Dendritic cell treated with granulocyte-macrophage colony-stimulating factor and Interleukin-4, amounts not matched to agents 40 ng/mL and 50 ng/mL, for 4 days (primary cell): Measurements from ENCODE around the gene GIT1.

Source experiments
- H3K27ac Mint-ChIP-seq: one replicate; pipeline ENCODE4 v1.8.0; 2022; ENCODE audit warnings: mild to moderate bottlenecking, mixed read lengths
- H3K27me3 Mint-ChIP-seq: one replicate; pipeline ENCODE4 v1.8.0; 2022; ENCODE audit warnings: mild to moderate bottlenecking, mixed read lengths
- H3K36me3 Mint-ChIP-seq: one replicate; pipeline ENCODE4 v1.8.0; 2022; ENCODE audit warnings: low read depth, mixed read lengths
- H3K4me1 Mint-ChIP-seq: one replicate; pipeline ENCODE4 v1.8.0; 2022; ENCODE audit warnings: low read depth, mixed read lengths
- H3K4me3 Mint-ChIP-seq: one replicate; pipeline ENCODE4 v1.8.0; 2022; ENCODE audit warnings: mild to moderate bottlenecking, moderate library complexity, mixed read lengths
- H3K9me3 Mint-ChIP-seq: one replicate; pipeline ENCODE4 v1.8.0; 2022; ENCODE audit warnings: mixed read lengths
- intact Hi-C: fragments of 100-400 bp; cut with micrococcal nuclease; formaldehyde crosslinking; loops from one replicate; pipeline ENCODE4 v1.15.0; 2022

GIT1 gene

GRCh38 chr17:29576214-29577000 lies 13.0 kb downstream of the GIT1 start:
- Mint-ChIP-seq H3K9me3 (no peaks in the 10 kb centered on the region), H3K4me3 (no peak overlapping the region), H3K27ac (no peak overlapping the region), H3K4me1 (peaks cover 30% of the 10 kb centered on the region), H3K36me3 (peaks cover 98% of the 10 kb centered on the region), H3K27me3 (no peaks in the 10 kb centered on the region)
- intact Hi-C loops = no loop called here

GRCh38 chr17:29575511-29576213 lies 13.8 kb downstream of the GIT1 start:
- intact Hi-C loops = no loop called here
- no peaks in the 10 kb centered on the region for H3K9me3 Mint-ChIP-seq
- peaks cover 38% of the 10 kb centered on the region for H3K4me1 Mint-ChIP-seq
- H3K27ac Mint-ChIP-seq = peak overlapping the region; percentile 8
- no peak overlapping the region for H3K4me3 Mint-ChIP-seq
- no peaks in the 10 kb centered on the region for H3K27me3 Mint-ChIP-seq
- peaks cover 98% of the 10 kb centered on the region for H3K36me3 Mint-ChIP-seq

DNA sequence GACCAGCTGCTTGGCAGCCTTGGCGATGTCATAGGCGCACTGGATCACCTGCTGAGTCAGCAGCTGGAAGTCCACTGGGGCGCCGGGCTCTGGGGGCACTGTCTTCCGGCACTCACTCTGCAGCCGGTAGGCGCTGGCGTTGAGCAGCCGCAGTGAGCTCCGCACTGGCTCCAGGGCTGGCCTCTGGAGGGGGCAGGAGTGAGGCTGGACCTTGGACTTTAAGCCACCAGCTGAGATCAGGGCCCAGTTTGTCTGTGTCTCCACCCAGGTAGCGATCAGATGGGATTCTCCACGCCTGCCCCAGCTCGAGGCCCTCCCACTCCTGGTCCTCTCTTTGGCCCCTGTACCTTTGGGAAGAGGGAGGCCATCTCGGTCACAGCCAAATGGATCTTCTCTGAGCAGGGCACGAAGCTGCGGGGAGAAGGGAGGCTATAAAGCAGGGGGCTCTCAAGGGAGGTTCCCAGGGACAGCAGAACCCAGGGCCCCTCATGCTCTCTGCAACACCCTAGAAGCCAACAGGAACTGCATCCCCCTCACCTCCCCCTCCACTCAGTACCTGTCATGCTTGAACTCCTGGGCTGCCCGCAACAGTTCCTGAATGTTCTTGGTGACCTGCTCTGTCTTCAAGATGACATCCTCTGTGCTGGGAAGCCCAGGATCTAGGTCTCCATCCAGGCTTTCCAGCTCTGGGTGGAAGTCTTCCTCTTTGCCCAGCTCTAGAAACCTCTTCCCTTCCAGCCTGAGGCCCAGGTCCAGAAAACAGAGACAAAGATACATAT lies 14.5 kb downstream of the GIT1 start:
- intact Hi-C loops = no loop called here
- Mint-ChIP-seq H3K9me3 (no peaks in the 10 kb centered on the region), H3K36me3 (peaks cover 96% of the 10 kb centered on the region), H3K4me1 (peaks cover 33% of the 10 kb centered on the region), H3K27ac (peak overlapping the region; percentile 8), H3K27me3 (no peaks in the 10 kb centered on the region), H3K4me3 (no peak overlapping the region)

DNA sequence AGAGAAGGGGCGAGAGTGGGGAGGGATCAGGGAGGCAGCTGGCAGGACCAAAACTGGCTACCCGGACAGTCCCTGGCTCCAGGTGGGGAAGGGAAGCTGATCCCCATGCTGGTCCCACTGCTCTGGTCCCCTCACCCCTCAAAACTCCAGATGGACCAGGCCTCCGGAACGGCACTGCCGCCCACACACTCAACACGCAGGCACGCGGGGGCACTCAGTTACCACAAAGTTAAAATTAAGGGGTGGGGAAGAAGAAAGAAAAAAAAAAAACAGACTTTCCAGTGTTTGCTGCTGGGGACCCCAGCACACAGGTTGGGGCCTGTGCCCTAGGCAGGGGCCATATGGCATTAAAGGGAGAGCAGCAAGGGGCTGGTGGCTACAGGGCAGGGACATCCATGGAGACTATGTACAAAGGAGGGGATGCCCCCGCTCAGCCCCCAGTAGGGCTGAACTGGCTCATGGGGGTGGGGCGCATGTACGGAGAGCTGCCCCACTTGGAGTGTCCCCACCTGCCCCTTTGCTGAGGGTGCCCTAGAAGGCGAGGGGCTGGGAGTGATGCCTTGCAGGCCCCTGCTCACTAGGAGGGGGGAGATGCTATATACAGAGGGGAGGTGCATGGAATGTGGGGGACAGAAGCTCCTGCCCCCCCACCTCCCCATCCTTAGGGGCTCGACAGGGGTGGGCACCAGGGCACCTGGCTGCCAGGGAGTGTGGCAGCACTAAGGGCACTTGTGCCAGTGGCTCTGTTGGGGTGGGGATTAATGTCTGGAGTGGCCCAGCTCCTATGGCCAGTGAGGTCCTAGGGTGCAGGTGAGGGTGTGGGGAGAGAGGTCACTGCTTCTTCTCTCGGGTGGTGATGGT lies 15.3 kb downstream of the GIT1 start:
- H3K4me3 Mint-ChIP-seq = no peak overlapping the region
- H3K36me3 Mint-ChIP-seq = peaks cover 90% of the 10 kb centered on the region
- H3K27me3 Mint-ChIP-seq = no peaks in the 10 kb centered on the region
- peaks cover 37% of the 10 kb centered on the region for H3K4me1 Mint-ChIP-seq
- H3K9me3 Mint-ChIP-seq = no peaks in the 10 kb centered on the region
- intact Hi-C loops = no loop called here
- peak overlapping the region; percentile 8 for H3K27ac Mint-ChIP-seq

DNA sequence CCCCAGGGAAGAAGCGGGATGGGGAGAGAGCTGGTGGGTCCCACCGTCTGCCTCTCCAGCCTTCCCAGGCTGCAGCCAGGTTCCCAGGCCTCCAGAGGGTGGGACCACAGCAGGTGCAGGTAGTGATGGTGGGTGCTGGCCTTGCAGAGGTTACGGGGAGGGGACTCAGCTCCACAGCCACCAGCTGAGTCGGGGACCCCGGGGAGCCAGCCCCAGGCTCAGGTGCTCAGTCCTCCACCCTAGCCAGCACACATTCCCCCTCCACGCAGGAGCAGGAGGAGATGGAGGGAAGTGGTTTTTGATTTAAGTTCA lies 15.9 kb downstream of the GIT1 start:
- Mint-ChIP-seq H3K9me3 (no peaks in the 10 kb centered on the region), H3K36me3 (peaks cover 90% of the 10 kb centered on the region), H3K4me1 (peaks cover 42% of the 10 kb centered on the region), H3K4me3 (no peak overlapping the region), H3K27me3 (no peaks in the 10 kb centered on the region), H3K27ac (no peak overlapping the region)
- intact Hi-C loops = no loop called here

GRCh38 chr17:29572691-29573557 lies 16.5 kb downstream of the GIT1 start:
- H3K4me1 Mint-ChIP-seq = peaks cover 48% of the 10 kb centered on the region
- no peak overlapping the region for H3K4me3 Mint-ChIP-seq
- H3K27ac Mint-ChIP-seq = no peak overlapping the region
- intact Hi-C loops = no loop called here
- peaks cover 90% of the 10 kb centered on the region for H3K36me3 Mint-ChIP-seq
- H3K27me3 Mint-ChIP-seq = no peaks in the 10 kb centered on the region
- no peaks in the 10 kb centered on the region for H3K9me3 Mint-ChIP-seq

- Mint-ChIP-seq H3K27ac (no peak overlapping the region), H3K36me3 (peaks cover 90% of the 10 kb centered on the region), H3K9me3 (no peaks in the 10 kb centered on the region), H3K27me3 (no peaks in the 10 kb centered on the region), H3K4me1 (peaks cover 48% of the 10 kb centered on the region), H3K4me3 (no peak overlapping the region)
- intact Hi-C loops = no loop called here
Measured at GRCh38 chr17:29571883-29572681, 17.4 kb downstream of the GIT1 start.

- H3K36me3 Mint-ChIP-seq = peaks cover 87% of the 10 kb centered on the region
- H3K27ac Mint-ChIP-seq = no peak overlapping the region
- intact Hi-C loops = no loop called here
- H3K4me1 Mint-ChIP-seq = peaks cover 48% of the 10 kb centered on the region
- H3K4me3 Mint-ChIP-seq = no peak overlapping the region
- no peaks in the 10 kb centered on the region for H3K9me3 Mint-ChIP-seq
- H3K27me3 Mint-ChIP-seq = no peaks in the 10 kb centered on the region
Measured at GRCh38 chr17:29571486-29571882, 18.0 kb downstream of the GIT1 start.

GRCh38 chr17:29570521-29570920 lies 18.9 kb downstream of the GIT1 start:
- H3K36me3 Mint-ChIP-seq = peaks cover 84% of the 10 kb centered on the region
- no peaks in the 10 kb centered on the region for H3K9me3 Mint-ChIP-seq
- H3K4me1 Mint-ChIP-seq = peaks cover 57% of the 10 kb centered on the region
- no peak overlapping the region for H3K4me3 Mint-ChIP-seq
- intact Hi-C loops = no loop called here
- no peaks in the 10 kb centered on the region for H3K27me3 Mint-ChIP-seq
- H3K27ac Mint-ChIP-seq = no peak overlapping the region

DNA sequence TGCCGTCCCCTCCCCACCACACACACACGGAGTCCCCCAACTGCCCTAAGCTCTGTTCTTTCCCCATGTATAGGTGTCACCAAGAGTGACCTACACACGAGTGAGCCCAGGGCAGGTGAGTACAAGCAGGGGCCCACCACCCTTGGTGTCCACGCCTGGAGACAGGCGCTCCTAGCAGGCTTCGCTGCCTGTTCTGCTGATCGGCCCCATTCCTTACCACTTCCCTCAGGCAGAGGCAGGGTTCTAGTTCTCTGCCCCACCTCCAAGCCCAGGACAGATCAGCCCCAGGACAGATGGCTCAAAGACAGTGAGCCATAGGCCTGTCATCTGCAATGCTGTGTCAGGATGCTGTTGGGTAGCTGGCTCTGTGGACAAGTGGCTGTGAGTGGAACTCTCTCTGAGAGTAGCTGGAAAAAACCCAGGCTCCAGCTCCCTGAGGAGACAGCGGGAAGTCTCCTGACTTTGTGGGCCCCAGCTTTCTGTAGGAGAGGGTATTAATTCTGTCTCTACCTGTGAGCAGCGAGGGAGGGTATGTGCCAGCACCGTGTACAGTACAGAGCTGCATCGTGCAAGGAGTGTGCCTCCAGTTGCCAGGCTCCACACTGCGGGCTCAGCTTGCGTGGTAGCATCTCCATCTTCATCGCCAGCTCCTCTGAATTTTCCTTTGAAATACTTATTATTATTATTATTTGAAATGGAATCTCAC lies 20.1 kb downstream of the GIT1 start:
- H3K9me3 Mint-ChIP-seq = no peaks in the 10 kb centered on the region
- peak overlapping the region; percentile 95 for H3K27ac Mint-ChIP-seq
- peaks cover 62% of the 10 kb centered on the region for H3K4me1 Mint-ChIP-seq
- peaks cover 73% of the 10 kb centered on the region for H3K36me3 Mint-ChIP-seq
- intact Hi-C loops = loop anchor here (10.0 kb wide), 2 partner anchors 45 to 175 kb away; partner anchors contain the start of gene TAOK1
- peak overlapping the region; percentile 98 for H3K4me3 Mint-ChIP-seq
- H3K27me3 Mint-ChIP-seq = no peaks in the 10 kb centered on the region

DNA sequence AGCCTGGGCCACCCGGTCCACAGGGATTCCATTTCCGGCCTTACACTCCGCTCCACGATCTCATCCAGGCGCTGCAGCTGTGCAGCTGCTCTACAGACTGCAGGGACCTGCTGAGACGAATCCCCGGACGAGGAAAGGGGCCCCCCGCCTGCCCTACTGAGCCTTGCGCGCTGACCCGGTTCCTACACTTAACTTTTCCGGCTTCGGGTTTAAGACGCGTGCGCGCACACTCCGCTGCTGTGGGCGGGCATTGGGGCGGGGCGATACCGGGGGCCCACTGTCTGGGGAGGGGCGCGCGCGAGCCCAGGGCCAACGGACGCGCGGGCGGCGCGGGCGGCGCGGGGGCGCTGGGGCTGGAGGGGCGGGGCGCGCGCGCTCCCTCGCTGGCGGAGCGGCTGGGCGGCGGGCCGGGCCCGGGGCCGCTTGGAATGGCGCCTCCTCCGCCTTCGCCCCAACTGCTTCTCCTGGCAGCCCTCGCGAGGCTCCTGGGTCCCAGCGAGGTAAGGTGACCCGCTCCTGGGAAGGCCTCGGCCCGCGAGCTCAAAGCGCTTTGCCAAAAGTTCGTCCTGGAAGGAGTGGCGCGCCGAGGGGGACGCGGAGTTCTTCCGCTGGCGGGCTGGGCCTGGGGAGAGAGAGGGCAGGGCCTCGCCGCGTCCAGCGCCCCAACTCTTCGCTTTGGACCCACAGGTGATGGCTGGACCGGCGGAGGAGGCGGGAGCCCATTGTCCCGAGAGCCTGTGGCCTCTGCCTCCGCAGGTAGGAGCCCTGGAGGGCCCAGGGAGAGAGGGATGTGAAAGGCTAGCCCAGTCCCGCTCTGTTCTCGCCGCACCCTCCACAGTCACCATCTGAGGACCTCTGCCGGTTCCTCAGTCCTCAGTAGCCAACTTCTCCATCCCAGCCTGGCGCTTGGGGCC lies 20.9 kb downstream of the GIT1 start, which contains the start of gene TP53I13:
Gene TP53I13 (plus strand): TSS at position 371 of the 914 bp plus-strand sequence. CDS start 58 bp downstream, at position 429.
- H3K27ac Mint-ChIP-seq = peak within 1 kb of the TSS; percentile 95
- no peaks in the 10 kb centered on the region for H3K9me3 Mint-ChIP-seq
- H3K4me1 Mint-ChIP-seq = peaks cover 62% of the 10 kb centered on the region
- H3K4me3 Mint-ChIP-seq = peak within 1 kb of the TSS; percentile 98
- intact Hi-C loops = loop anchor here (10.0 kb wide), 2 partner anchors 46 to 174 kb away; partner anchors contain the start of gene TAOK1
- H3K36me3 Mint-ChIP-seq = peaks cover 72% of the 10 kb centered on the region
- H3K27me3 Mint-ChIP-seq = no peaks in the 10 kb centered on the region
